ENCODE data around the gene PDCD4. TPM values are rescaled to one million over a fixed set of nuclear protein-coding genes. Genes with fewer than 3 reads are reported as not detected.
"Not testable (repeated sequence)": the region's sequence is repeated elsewhere in the genome, so short reads cannot be mapped to it uniquely, and the experiment has no call there.

The PDCD4 gene
- total RNA-seq, 1 donor from 2014 or later, result 79.9 TPM

DNA sequence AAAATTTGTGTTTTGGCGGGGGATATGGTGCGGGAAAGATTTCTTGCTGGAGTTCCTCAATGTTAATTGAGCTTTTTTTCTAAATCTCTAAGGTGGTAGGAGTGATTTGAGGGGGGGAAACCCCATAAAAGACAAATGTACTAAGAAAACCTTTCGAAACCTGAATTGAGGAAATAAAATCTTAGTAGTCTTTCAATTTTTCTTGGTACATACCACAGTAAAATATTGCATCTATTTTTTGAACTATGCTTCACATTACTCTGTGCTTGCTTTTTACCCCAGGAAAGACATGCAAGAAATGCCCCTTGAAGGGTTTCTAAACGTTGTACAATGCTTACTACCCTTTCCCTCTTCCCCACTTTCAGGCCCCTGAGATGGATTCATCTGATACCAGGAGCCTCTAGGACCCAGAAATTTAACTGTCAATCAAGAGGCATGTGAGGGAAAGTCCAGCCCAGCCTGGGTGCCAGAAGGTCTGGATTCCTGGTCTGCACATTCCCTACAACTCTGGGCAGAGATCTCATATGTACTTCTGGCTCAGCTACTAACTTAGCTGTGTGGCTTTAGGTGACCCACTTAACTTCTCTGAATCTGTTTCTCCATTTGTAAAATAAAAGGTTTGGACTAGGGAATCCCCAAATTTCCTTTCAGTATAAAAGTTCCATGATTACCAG is 5.8 kb upstream of the PDCD4 start:
- no peaks in the 10 kb centered on the region for H3K79me2 ChIP-seq (ENCODE audit: insufficient read depth, low read length)
- no peaks in the 10 kb centered on the region for H3K36me3 ChIP-seq (ENCODE audit: insufficient read depth, low read length)
- Mint-ChIP-seq H3K27ac (ENCODE audit: unreplicated experiment) (peak overlapping the region; percentile 34), H3K9me3 (ENCODE audit: unreplicated experiment) (no peaks in the 10 kb centered on the region), H3K4me3 (ENCODE audit: unreplicated experiment) (no peak overlapping the region), H3K36me3 (ENCODE audit: low read depth, unreplicated experiment) (no peaks in the 10 kb centered on the region), H3K4me1 (ENCODE audit: low read depth, unreplicated experiment) (peaks cover 27% of the 10 kb centered on the region), H3K27me3 (ENCODE audit: low read depth, unreplicated experiment) (no peaks in the 10 kb centered on the region)
- no peaks in the 10 kb centered on the region for H4K20me1 ChIP-seq (ENCODE audit: insufficient read depth, low read length)
- H3K4me2 ChIP-seq (ENCODE audit: low read length), result peak overlapping the region; percentile 40
- H2AFZ ChIP-seq (ENCODE audit: low read depth, low read length), result no peak overlapping the region
- TF ChIP-seq EZH2 (IDR thresholded peaks at IDR 0.05; ENCODE audit: insufficient read depth, low read length), result no peak
- TF ChIP-seq, protein P1, sequence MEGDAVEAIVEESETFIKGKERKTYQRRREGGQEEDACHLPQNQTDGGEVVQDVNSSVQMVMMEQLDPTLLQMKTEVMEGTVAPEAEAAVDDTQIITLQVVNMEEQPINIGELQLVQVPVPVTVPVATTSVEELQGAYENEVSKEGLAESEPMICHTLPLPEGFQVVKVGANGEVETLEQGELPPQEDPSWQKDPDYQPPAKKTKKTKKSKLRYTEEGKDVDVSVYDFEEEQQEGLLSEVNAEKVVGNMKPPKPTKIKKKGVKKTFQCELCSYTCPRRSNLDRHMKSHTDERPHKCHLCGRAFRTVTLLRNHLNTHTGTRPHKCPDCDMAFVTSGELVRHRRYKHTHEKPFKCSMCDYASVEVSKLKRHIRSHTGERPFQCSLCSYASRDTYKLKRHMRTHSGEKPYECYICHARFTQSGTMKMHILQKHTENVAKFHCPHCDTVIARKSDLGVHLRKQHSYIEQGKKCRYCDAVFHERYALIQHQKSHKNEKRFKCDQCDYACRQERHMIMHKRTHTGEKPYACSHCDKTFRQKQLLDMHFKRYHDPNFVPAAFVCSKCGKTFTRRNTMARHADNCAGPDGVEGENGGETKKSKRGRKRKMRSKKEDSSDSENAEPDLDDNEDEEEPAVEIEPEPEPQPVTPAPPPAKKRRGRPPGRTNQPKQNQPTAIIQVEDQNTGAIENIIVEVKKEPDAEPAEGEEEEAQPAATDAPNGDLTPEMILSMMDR (IDR thresholded peaks at IDR 0.05; ENCODE audit: insufficient read depth, low read depth, low read length), result no peak
- H3K9me3 ChIP-seq (ENCODE audit: insufficient read depth, low read depth, low read length), result no peaks in the 10 kb centered on the region
- no peak overlapping the region for H3K9ac ChIP-seq (ENCODE audit: low read length)
- H3K27ac ChIP-seq (ENCODE audit: low read depth, low read length), result no peak overlapping the region
- DNase-seq (ENCODE audit: low read depth) (no peak), FAIRE-seq (no peak)
- peaks cover 8% of the 10 kb centered on the region for H3K4me1 ChIP-seq (ENCODE audit: insufficient read depth, low read length)
- no peak overlapping the region for H3K4me3 ChIP-seq (ENCODE audit: insufficient read depth, low read depth, low read length)
- H3K27me3 ChIP-seq (ENCODE audit: insufficient read depth, low read length), result no peaks in the 10 kb centered on the region

DNA sequence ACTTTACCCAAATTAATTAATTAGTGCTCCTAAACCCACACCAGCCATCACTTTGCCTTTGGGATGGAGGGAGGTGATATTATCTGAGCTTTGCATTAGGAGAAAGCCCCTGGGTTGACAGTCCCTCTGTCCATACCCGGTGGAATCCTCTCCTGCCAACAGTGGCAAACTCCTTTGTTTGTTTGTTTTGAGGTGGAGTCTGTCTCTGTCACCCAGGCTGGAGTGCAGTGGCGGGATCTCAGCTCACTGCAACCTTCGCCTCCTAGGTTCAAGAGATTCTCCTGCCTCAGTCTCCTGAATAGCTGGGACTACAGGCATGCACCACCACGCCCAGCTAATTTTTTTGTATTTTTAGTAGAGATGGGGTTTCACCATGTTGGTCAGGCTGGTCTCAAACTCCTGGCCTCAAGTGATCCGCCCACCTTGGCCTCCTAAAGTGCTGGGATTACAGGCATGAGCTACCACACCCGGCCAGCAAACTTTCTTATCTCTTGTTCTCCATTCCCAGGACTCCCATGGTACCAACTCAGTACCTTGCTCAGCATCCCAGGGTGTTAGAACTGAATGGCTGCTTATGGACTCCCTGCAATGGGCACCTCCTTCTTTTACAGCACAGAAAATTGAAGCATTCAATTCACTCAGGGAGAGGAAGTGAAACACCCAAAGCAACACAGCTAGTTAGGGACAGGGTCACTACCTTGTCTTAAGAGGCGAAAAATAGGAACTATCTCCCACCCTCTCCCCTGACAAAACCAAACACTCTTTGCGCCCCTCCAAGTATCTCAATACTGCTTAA is 4.5 kb upstream of the PDCD4 start:
- Mint-ChIP-seq H3K27ac (ENCODE audit: unreplicated experiment) (peak overlapping the region; percentile 8), H3K4me1 (ENCODE audit: low read depth, unreplicated experiment) (peaks cover 28% of the 10 kb centered on the region)
- H3K27me3 Mint-ChIP-seq (ENCODE audit: low read depth, unreplicated experiment); H3K4me2 ChIP-seq (ENCODE audit: low read length); H3K4me3 ChIP-seq (ENCODE audit: insufficient read depth, low read depth, low read length); FAIRE-seq; H3K36me3 Mint-ChIP-seq (ENCODE audit: low read depth, unreplicated experiment); H3K36me3 ChIP-seq (ENCODE audit: insufficient read depth, low read length); H3K9ac ChIP-seq (ENCODE audit: low read length); H3K27me3 ChIP-seq (ENCODE audit: insufficient read depth, low read length); H3K79me2 ChIP-seq (ENCODE audit: insufficient read depth, low read length); H3K9me3 Mint-ChIP-seq (ENCODE audit: unreplicated experiment); H2AFZ ChIP-seq (ENCODE audit: low read depth, low read length); H3K27ac ChIP-seq (ENCODE audit: low read depth, low read length); H4K20me1 ChIP-seq (ENCODE audit: insufficient read depth, low read length); H3K9me3 ChIP-seq (ENCODE audit: insufficient read depth, low read depth, low read length); H3K4me3 Mint-ChIP-seq (ENCODE audit: unreplicated experiment); DNase-seq (ENCODE audit: low read depth): not testable (repeated sequence)
- H3K4me1 ChIP-seq (ENCODE audit: insufficient read depth, low read length), result peaks cover 13% of the 10 kb centered on the region

DNA sequence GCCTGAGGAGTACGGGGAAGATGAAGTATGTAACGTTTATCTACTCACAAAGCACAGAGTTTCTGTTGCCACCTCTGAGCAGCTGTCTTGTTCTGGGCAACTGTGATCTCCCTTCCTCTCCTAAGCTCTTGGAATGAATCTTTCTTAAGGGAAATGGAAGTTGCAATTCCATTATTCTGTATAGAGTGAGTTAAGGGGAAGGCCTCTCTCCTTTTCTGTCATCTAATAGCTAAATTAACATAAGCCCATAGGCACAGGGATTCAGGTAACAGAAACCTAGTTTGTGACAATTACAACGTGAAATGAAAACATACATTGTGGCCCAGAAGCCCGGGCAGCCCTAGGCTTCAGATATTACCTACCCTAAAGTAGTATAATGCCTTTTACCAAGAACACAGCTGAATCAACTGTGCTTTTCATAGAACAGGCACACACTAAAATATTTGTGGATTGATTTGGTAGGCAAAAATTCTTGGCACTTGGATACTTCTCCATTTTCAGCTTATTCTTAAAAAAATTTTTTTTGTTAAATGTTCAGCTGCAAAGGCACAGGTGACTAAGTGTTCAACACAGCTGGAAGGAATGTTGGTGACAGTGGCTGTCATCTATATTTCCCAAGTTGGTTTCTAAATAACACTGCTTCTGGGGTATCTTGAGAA is 3.8 kb upstream of the PDCD4 start:
- Mint-ChIP-seq H3K27ac (ENCODE audit: unreplicated experiment) (peak overlapping the region; percentile 8), H3K4me1 (ENCODE audit: low read depth, unreplicated experiment) (peaks cover 28% of the 10 kb centered on the region), H3K4me3 (ENCODE audit: unreplicated experiment) (no peak overlapping the region), H3K9me3 (ENCODE audit: unreplicated experiment) (no peaks in the 10 kb centered on the region), H3K36me3 (ENCODE audit: low read depth, unreplicated experiment) (no peaks in the 10 kb centered on the region), H3K27me3 (ENCODE audit: low read depth, unreplicated experiment) (no peaks in the 10 kb centered on the region)
- TF ChIP-seq, protein P1 (IDR thresholded peaks at IDR 0.05; ENCODE audit: insufficient read depth, low read depth, low read length), result no peak
- TF ChIP-seq EZH2 (IDR thresholded peaks at IDR 0.05; ENCODE audit: insufficient read depth, low read length), result no peak
- Histone ChIP-seq H2AFZ (ENCODE audit: low read depth, low read length) (no peak overlapping the region), H3K4me2 (ENCODE audit: low read length) (no peak overlapping the region), H3K9me3 (ENCODE audit: insufficient read depth, low read depth, low read length) (no peaks in the 10 kb centered on the region), H3K4me3 (ENCODE audit: insufficient read depth, low read depth, low read length) (no peak overlapping the region), H3K27ac (ENCODE audit: low read depth, low read length) (no peak overlapping the region), H4K20me1 (ENCODE audit: insufficient read depth, low read length) (no peaks in the 10 kb centered on the region), H3K4me1 (ENCODE audit: insufficient read depth, low read length) (peaks cover 13% of the 10 kb centered on the region), H3K36me3 (ENCODE audit: insufficient read depth, low read length) (no peaks in the 10 kb centered on the region), H3K27me3 (ENCODE audit: insufficient read depth, low read length) (no peaks in the 10 kb centered on the region), H3K79me2 (ENCODE audit: insufficient read depth, low read length) (peaks cover 8% of the 10 kb centered on the region), H3K9ac (ENCODE audit: low read length) (no peak overlapping the region)
- DNase-seq (ENCODE audit: low read depth), result no peak
- FAIRE-seq, result no peak

Measured in astrocyte (in vitro differentiated cells and primary cell).